Measurements from ENCODE around the gene OPN1LW.
"Not testable (repeated sequence)": the region's sequence is repeated elsewhere in the genome, so short reads cannot be mapped to it uniquely, and the experiment has no call there.

OPN1LW gene

DNA sequence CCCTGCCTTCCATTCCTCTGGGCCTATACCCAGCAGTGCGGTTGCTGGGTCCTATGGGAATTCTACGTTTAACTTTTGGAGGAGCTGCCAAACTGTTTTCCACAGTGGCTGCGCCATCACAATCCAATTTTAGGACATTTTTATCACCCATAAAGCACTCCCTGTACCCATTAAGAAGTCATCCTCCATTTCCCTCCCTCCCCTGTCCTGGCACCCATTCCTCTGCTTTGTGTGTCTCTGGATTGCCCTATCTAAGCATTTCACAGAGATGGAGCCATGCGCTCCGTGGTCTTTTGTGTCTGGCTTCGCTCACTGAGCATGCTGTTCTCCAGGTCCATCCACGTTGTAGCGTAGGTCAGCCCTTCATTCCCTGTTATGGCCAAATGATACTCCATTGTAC is 1.7 kb upstream of the OPN1LW start:
- H3K4me3 ChIP-seq = no peak overlapping the region
- no peaks in the 10 kb centered on the region for H3K9me3 ChIP-seq

GRCh38 chrX:154142950-154143745 is 895 bp upstream of the OPN1LW start:
- H3K9me3 ChIP-seq = no peaks in the 10 kb centered on the region
- no peaks in the 10 kb centered on the region for H3K27me3 ChIP-seq (ENCODE audit: low read depth)
- no peaks in the 10 kb centered on the region for H3K36me3 ChIP-seq (replicated peaks)
- in situ Hi-C loops (cut with MboI; ENCODE audit: low sequenced_read_pairs) = loop anchor here (25.0 kb wide), 1 partner anchor 894 kb away; the partner anchor contains the start of gene FUNDC2
- H3K4me3 ChIP-seq = no peak overlapping the region
- DNase-seq (ENCODE audit: low spot score in 2 of 2) = no peak
- H3K4me1 ChIP-seq = no peaks in the 10 kb centered on the region

More for the DNA sequence above, 1.7 kb upstream of the OPN1LW start:
- H3K27me3 ChIP-seq (ENCODE audit: low read depth) = no peaks in the 10 kb centered on the region
- no peaks in the 10 kb centered on the region for H3K36me3 ChIP-seq (replicated peaks)
- DNase-seq (ENCODE audit: low spot score in 2 of 2) = no peak
- H3K4me1 ChIP-seq = no peaks in the 10 kb centered on the region
- in situ Hi-C loops (cut with MboI; ENCODE audit: low sequenced_read_pairs) = loop anchor here (25.0 kb wide), 1 partner anchor 895 kb away; the partner anchor contains the start of gene FUNDC2

- H3K4me3 ChIP-seq; H3K36me3 ChIP-seq (replicated peaks); H3K27me3 ChIP-seq (ENCODE audit: low read depth); in situ Hi-C loops (cut with MboI; ENCODE audit: low sequenced_read_pairs); H3K9me3 ChIP-seq; H3K4me1 ChIP-seq; DNase-seq (ENCODE audit: low spot score in 2 of 2): not testable (repeated sequence)
Observed at GRCh38 chrX:154151030-154151429, 7.0 kb downstream of the OPN1LW start.

- H3K9me3 ChIP-seq; H3K4me1 ChIP-seq; DNase-seq (ENCODE audit: low spot score in 2 of 2); H3K36me3 ChIP-seq (replicated peaks); H3K4me3 ChIP-seq; H3K27me3 ChIP-seq (ENCODE audit: low read depth); in situ Hi-C loops (cut with MboI; ENCODE audit: low sequenced_read_pairs): not testable (repeated sequence)
Observed at GRCh38 chrX:154156221-154156620, 12.2 kb downstream of the OPN1LW start.

DNA sequence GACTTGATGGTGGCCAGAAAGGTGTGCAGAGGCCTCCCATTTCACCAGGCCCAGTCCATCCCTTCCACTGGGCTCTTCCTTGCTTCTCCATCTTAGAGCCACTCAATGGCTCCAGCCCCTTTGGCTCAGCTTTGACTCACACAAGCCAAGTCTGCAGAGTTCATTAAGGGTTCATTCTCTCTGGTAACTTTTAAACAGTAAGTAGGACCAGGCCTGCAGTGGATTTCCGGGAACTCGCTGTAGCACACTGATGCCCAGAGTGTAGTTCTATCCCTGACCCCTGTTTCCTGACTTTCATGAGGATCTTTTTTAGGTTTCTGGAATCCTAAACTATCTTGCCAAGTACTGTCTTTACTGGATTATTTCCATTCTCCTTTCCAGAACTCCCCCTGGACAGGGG is 13.2 kb downstream of the OPN1LW start:
- H3K9me3 ChIP-seq; DNase-seq (ENCODE audit: low spot score in 2 of 2); H3K36me3 ChIP-seq (replicated peaks); in situ Hi-C loops (cut with MboI; ENCODE audit: low sequenced_read_pairs); H3K27me3 ChIP-seq (ENCODE audit: low read depth); H3K4me3 ChIP-seq; H3K4me1 ChIP-seq: not testable (repeated sequence)

GRCh38 chrX:154159345-154159744 is 15.3 kb downstream of the OPN1LW start:
- H3K4me1 ChIP-seq; H3K36me3 ChIP-seq (replicated peaks); DNase-seq (ENCODE audit: low spot score in 2 of 2); H3K27me3 ChIP-seq (ENCODE audit: low read depth); H3K9me3 ChIP-seq; in situ Hi-C loops (cut with MboI; ENCODE audit: low sequenced_read_pairs); H3K4me3 ChIP-seq: not testable (repeated sequence)

- DNase-seq (ENCODE audit: low spot score in 2 of 2); in situ Hi-C loops (cut with MboI; ENCODE audit: low sequenced_read_pairs); H3K4me1 ChIP-seq: not testable (repeated sequence)
Observed at GRCh38 chrX:154164902-154165301, 20.9 kb downstream of the OPN1LW start.

DNA sequence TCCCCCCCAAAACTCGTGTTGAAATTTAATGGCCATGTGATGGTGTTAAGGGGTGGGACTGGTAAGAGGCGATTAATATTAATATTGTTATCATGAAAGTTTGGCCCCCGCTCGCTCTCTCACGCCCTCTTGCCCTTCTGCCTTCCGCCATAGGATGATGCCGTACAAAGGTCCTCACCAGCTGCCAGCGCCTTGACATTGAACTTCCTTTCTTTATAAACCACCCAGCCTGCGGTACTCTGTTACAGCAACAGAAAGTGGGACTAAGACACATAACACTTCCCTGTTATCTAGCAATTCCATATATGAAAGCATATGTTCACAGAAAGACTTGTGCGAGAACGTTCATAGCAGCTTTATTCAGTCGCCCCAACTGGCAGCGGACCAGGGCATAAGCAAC is 24.3 kb downstream of the OPN1LW start:
- H3K27me3 ChIP-seq (ENCODE audit: low read depth); H3K4me1 ChIP-seq; H3K9me3 ChIP-seq; DNase-seq (ENCODE audit: low spot score in 2 of 2); H3K36me3 ChIP-seq (replicated peaks); H3K4me3 ChIP-seq; in situ Hi-C loops (cut with MboI; ENCODE audit: low sequenced_read_pairs): not testable (repeated sequence)

More at GRCh38 chrX:154164902-154165301, 20.9 kb downstream of the OPN1LW start:
- not testable (repeated sequence) for H3K9me3 ChIP-seq; H3K27me3 ChIP-seq (ENCODE audit: low read depth); H3K4me3 ChIP-seq; H3K36me3 ChIP-seq (replicated peaks)

DNA sequence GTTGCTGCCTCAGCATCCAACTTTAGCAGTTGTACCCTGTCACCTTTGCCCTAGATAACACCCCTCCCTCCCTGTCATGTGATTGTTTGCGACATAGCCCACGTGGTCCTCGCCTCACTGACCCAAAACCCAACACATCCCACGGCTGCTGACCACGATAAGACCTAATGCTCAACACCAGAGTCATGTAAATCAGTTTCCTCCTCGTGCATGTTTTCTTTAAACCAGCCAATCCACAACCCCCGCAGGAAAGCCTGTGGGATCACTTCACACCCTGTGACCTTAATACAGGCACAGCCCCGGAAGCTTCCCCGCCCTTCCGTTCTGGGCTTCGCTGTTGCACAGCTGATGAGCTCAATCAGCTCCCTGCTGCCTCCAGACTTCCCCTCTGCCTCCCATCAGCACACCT is 28.5 kb downstream of the OPN1LW start:
- H3K4me3 ChIP-seq; H3K4me1 ChIP-seq; H3K36me3 ChIP-seq (replicated peaks); H3K9me3 ChIP-seq; in situ Hi-C loops (cut with MboI; ENCODE audit: low sequenced_read_pairs); H3K27me3 ChIP-seq (ENCODE audit: low read depth); DNase-seq (ENCODE audit: low spot score in 2 of 2): not testable (repeated sequence)

- in situ Hi-C loops (cut with MboI; ENCODE audit: low sequenced_read_pairs); H3K4me3 ChIP-seq: not testable (repeated sequence)
Observed at GRCh38 chrX:154174356-154174755, 30.3 kb downstream of the OPN1LW start.

GRCh38 chrX:154182296-154182695 is 38.3 kb downstream of the OPN1LW start, which contains the start of gene OPN1MW:
Gene OPN1MW (plus strand): TSS chrX:154182596. CDS start chrX:154182678, 82 bp downstream.
- H3K9me3 ChIP-seq; H3K27me3 ChIP-seq (ENCODE audit: low read depth); H3K4me3 ChIP-seq; H3K36me3 ChIP-seq (replicated peaks); H3K4me1 ChIP-seq; in situ Hi-C loops (cut with MboI; ENCODE audit: low sequenced_read_pairs); DNase-seq (ENCODE audit: low spot score in 2 of 2): not testable (repeated sequence)

More at GRCh38 chrX:154174356-154174755, 30.3 kb downstream of the OPN1LW start:
- H3K4me1 ChIP-seq; H3K9me3 ChIP-seq; DNase-seq (ENCODE audit: low spot score in 2 of 2); H3K27me3 ChIP-seq (ENCODE audit: low read depth); H3K36me3 ChIP-seq (replicated peaks): not testable (repeated sequence)

GRCh38 chrX:154183794-154184193 is 39.8 kb downstream of the OPN1LW start:
- H3K27me3 ChIP-seq (ENCODE audit: low read depth); H3K4me3 ChIP-seq; in situ Hi-C loops (cut with MboI; ENCODE audit: low sequenced_read_pairs); H3K36me3 ChIP-seq (replicated peaks); H3K4me1 ChIP-seq; H3K9me3 ChIP-seq; DNase-seq (ENCODE audit: low spot score in 2 of 2): not testable (repeated sequence)

- H3K27me3 ChIP-seq (ENCODE audit: low read depth); H3K9me3 ChIP-seq; H3K36me3 ChIP-seq (replicated peaks); DNase-seq (ENCODE audit: low spot score in 2 of 2); H3K4me3 ChIP-seq; H3K4me1 ChIP-seq; in situ Hi-C loops (cut with MboI; ENCODE audit: low sequenced_read_pairs): not testable (repeated sequence)
Observed at GRCh38 chrX:154192846-154193245, 48.8 kb downstream of the OPN1LW start.

DNA sequence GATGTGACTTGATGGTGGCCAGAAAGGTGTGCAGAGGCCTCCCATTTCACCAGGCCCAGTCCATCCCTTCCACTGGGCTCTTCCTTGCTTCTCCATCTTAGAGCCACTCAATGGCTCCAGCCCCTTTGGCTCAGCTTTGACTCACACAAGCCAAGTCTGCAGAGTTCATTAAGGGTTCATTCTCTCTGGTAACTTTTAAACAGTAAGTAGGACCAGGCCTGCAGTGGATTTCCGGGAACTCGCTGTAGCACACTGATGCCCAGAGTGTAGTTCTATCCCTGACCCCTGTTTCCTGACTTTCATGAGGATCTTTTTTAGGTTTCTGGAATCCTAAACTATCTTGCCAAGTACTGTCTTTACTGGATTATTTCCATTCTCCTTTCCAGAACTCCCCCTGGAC is 50.3 kb downstream of the OPN1LW start:
- H3K36me3 ChIP-seq (replicated peaks); H3K4me3 ChIP-seq; H3K4me1 ChIP-seq; DNase-seq (ENCODE audit: low spot score in 2 of 2); H3K9me3 ChIP-seq; H3K27me3 ChIP-seq (ENCODE audit: low read depth); in situ Hi-C loops (cut with MboI; ENCODE audit: low sequenced_read_pairs): not testable (repeated sequence)

All from HAP-1 (cell line).